Transverse colon (tissue), 4 donors: ENCODE data around the gene CBLB. TPM values are rescaled to one million over a fixed set of nuclear protein-coding genes. Genes with fewer than 3 reads are reported as not detected.

ENCODE experiments used
- DNase-seq: peaks from one replicate; pipeline ENCODE4 v3.0.0-alpha.2; 2019
- H3K27ac ChIP-seq, 4 donors: fragments of 200-600 bp; sonication (generic); 2 replicates each; pipeline ENCODE4 v1.5.1; 2016 to 2018; ENCODE audit warnings: inconsistent platforms in 4 of 4
- H3K27me3 ChIP-seq: fragments of 200-600 bp; sonication (generic); 2 replicates; pipeline ENCODE4 v1.5.1; 2017; ENCODE audit warnings: inconsistent platforms
- H3K36me3 ChIP-seq, 4 donors: fragments of 200-600 bp; sonication (generic); 2 replicates each; pipeline ENCODE4 v1.5.1; 2017 to 2019; ENCODE audit warnings: inconsistent platforms in 4 of 4
- H3K4me1 ChIP-seq, 4 donors: fragments of 200-600 bp; sonication (generic); 2 replicates each; pipeline ENCODE4 v1.5.1; 2017 to 2020; ENCODE audit warnings: inconsistent platforms in 4 of 4
- H3K4me3 ChIP-seq, 4 donors: fragments of 200-600 bp; sonication (generic); 1 replicate in 1 of 4; 2 replicates in 3 of 4; pipeline versions ENCODE4 v1.5.1 to v1.6.1; 2017 to 2019; ENCODE audit warnings: inconsistent platforms in 4 of 4
- H3K9me3 ChIP-seq, 2 donors: fragments of 200-600 bp; sonication (generic); 2 replicates each; pipeline ENCODE4 v1.5.1; 2017 to 2019; ENCODE audit warnings: inconsistent platforms in 2 of 2
- CTCF ChIP-seq, 5 experiments: fragments of 200-600 bp in 3 of 5; fragments of 450-650 bp in 2 of 5; sonication (generic) in 3 of 5; IDR thresholded peaks; 1 replicate in 2 of 5; 2 replicates in 3 of 5; pipeline ENCODE4 v1.5.1; 2016 to 2017; ENCODE audit warnings: antibody characterized with exemption in 5 of 5, inconsistent platforms in 3 of 5, mild to moderate bottlenecking in 2 of 5, moderate library complexity in 1 of 5
- EP300 ChIP-seq: sonication (generic); formaldehyde crosslinking; IDR thresholded peaks from one replicate; pipeline ENCODE4 v1.6.1; 2017; ENCODE audit warnings: antibody characterized with exemption, low read depth
- POLR2A ChIP-seq: fragments of 450-650 bp; IDR thresholded peaks from one replicate; pipeline ENCODE4 v1.6.1; 2016; ENCODE audit warnings: antibody characterized with exemption, mild to moderate bottlenecking, moderate library complexity
- POLR2AphosphoS5 ChIP-seq, 3 donors: sonication (generic); formaldehyde crosslinking; IDR thresholded peaks; one replicate each; pipeline ENCODE4 v1.6.1; 2016; ENCODE audit warnings: antibody characterized with exemption in 3 of 3
- WGBS, 2 donors: methylation state at CpG; one replicate each; pipeline ENCODE4 v1.1.5; 2018; ENCODE audit warnings: low coverage in 1 of 2; 5-methylcytosine and 5-hydroxymethylcytosine counted together
- in situ Hi-C, 4 donors: fragments of 200-750 bp; cut with MboI; loops; one replicate each; pipeline versions ENCODE4 v1.15.0 to v1.15.1; 2017; ENCODE audit warnings: low sequenced_read_pairs in 3 of 4, low pct_ligation_motif_present in 1 of 4, low pct_unique_long_range_greater_than_20kb in 1 of 4
- intact Hi-C: fragments of 100-400 bp; cut with DNase I; formaldehyde crosslinking; loops from one replicate; pipeline ENCODE4 v1.15.1; 2023; ENCODE audit warnings: low total_unique reads
- total RNA-seq, 4 donors: library from RNA; depleted of rRNA; stranded (reverse); fragments of >200 nt; gene quantifications; one replicate each; pipeline ENCODE4 v1.1.0, GENCODE V29; 2016

Gene CBLB
- total RNA-seq, 4 donors from 2014 or later = 25.1 to 76.2 (median 63.6) TPM

DNA sequence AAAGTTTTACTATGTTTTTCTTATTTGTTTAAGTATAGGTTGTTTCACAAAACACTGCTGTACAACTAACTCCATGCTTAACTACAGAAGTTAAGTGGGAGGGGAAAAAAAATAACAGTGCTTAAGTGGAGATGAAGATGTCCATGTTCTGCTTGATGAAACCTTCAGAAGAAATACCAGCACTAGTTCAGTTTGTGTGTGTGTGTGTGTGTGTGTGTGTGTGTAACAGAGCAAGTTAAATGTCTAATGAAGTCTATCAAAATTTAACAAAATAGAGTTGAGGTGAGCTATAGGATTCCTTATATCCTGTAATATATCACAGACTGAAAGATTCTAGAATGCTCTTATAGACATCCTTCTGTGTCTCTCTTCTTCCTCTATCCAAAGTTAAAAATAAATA, 44.1 kb upstream of the CBLB start:
- no peak for TF ChIP-seq CTCF (IDR thresholded peaks at IDR 0.05)
- TF ChIP-seq EP300 = no peak
- TF ChIP-seq POLR2A = no peak
- Histone ChIP-seq H3K9me3 (peaks cover 6 to 12% of the 10 kb centered on the region in 2 donors), H3K4me3 (no peak overlapping the region), H3K4me1 (no peaks in the 10 kb centered on the region), H3K27ac (no peak overlapping the region), H3K36me3 (no peaks in the 10 kb centered on the region), H3K27me3 (no peaks in the 10 kb centered on the region)
- no peak for DNase-seq
- in situ Hi-C loops = no loop called here
- intact Hi-C loops = no loop called here

DNA sequence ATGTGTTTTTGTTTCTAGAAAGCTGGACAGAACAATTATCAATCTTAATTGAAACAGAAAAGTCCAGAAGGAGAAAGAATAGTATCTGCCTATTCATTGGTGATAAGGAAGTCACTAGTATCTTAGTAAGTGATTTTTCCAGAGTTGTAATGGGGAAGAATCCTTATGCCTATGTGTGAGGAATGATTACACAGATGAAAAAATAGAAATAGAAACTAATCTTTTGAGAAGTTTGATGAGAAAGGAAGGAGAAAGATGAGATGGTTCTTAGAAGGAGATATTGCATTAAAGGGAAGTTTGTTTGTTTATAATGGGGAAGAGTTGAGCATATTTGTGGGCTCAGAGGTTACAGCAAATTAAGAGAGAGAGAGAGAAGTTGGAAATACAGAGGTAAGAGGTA, 42.7 kb upstream of the CBLB start:
- no peak for DNase-seq
- Histone ChIP-seq H3K36me3 (no peaks in the 10 kb centered on the region), H3K4me3 (no peak overlapping the region), H3K9me3 (peaks cover 6 to 12% of the 10 kb centered on the region in 2 donors), H3K27me3 (no peaks in the 10 kb centered on the region), H3K4me1 (no peaks in the 10 kb centered on the region), H3K27ac (no peak overlapping the region)
- intact Hi-C loops = no loop called here
- in situ Hi-C loops = no loop called here
- TF ChIP-seq POLR2A = no peak

DNA sequence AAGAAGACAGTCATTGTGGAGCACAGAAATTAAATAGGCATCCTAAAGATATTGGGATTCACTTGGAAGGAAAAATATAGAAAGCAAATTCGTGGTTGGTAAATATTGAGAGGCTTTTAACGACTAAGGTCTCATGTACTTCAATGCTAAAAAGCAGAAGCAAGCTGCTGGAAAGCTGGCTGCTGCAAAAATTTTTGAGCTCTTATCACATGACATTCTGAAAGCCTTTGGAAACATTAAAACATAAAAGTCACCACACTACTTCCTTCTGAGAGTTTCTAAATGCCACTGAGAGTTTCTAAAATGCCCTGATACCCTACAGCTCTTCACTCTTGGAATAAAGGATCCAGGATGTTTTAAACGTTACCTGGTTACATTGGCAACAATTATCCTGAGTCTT, 39.0 kb upstream of the CBLB start:
- in situ Hi-C loops = no loop called here
- Histone ChIP-seq H3K4me3 (no peak overlapping the region), H3K9me3 (no peaks in the 10 kb centered on the region), H3K4me1 (no peaks in the 10 kb centered on the region), H3K36me3 (no peaks in the 10 kb centered on the region), H3K27me3 (no peaks in the 10 kb centered on the region), H3K27ac (peak overlapping the region in 3 of 4 donors; percentile 21 to 46 (median 22))
- no peak for DNase-seq
- TF ChIP-seq POLR2AphosphoS5 (IDR thresholded peaks at IDR 0.05) (no peak), EP300 (no peak), POLR2A (no peak), CTCF (IDR thresholded peaks at IDR 0.05) (no peak)
- intact Hi-C loops = no loop called here
- WGBS, 2 donors = 45 to 67% methylated on average over 1 to 3 of the region's 3 CpGs

DNA sequence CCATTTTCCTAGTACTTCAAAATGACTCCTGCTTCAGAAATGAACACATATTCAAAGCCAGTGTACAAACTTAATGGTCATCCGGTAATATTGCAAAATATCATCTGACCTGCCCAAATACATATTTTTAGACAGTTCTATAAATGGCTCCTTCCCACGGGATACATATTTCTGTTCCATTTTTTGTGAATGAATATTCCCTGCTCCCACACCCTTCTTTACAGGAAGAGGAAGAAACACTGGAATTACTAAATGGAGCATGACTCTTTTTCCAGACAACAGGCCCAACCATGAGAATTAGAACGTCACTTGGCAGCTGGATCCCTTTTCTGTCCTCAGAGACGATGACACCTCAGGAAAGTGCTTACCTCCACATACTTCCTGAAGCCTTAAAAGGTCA, 38.0 kb upstream of the CBLB start:
- Histone ChIP-seq H3K36me3 (no peaks in the 10 kb centered on the region), H3K4me3 (no peak overlapping the region), H3K27me3 (no peaks in the 10 kb centered on the region), H3K9me3 (no peaks in the 10 kb centered on the region), H3K4me1 (no peaks in the 10 kb centered on the region), H3K27ac (peak overlapping the region in 2 of 4 donors; percentile 22 to 46)
- DNase-seq = no peak
- in situ Hi-C loops = no loop called here
- TF ChIP-seq EP300 (peak; percentile 34), POLR2A (no peak), POLR2AphosphoS5 (IDR thresholded peaks at IDR 0.05) (peak; percentile 46 to 64 (median 47))
- intact Hi-C loops = no loop called here
- WGBS, 2 donors = 39 to 65% methylated on average over 2 to 4 of the region's 4 CpGs

- no peak for DNase-seq
- WGBS, 2 donors = 86 to 90% methylated on average over 1 of the region's 1 CpG
- Histone ChIP-seq H3K36me3 (no peaks in the 10 kb centered on the region), H3K9me3 (no peaks in the 10 kb centered on the region), H3K27ac (peak overlapping the region in 3 of 4 donors; percentile 16 to 46 (median 24)), H3K4me3 (no peak overlapping the region), H3K4me1 (no peaks in the 10 kb centered on the region), H3K27me3 (no peaks in the 10 kb centered on the region)
- intact Hi-C loops = no loop called here
- TF ChIP-seq CTCF (IDR thresholded peaks at IDR 0.05) = no peak
- TF ChIP-seq POLR2AphosphoS5 (IDR thresholded peaks at IDR 0.05) = no peak
- TF ChIP-seq EP300 = no peak
- TF ChIP-seq POLR2A = no peak
- in situ Hi-C loops = no loop called here
Measured at GRCh38 chr3:105906345-105906744, 37.5 kb upstream of the CBLB start.
